GM18502 (cell line): Measurements from ENCODE around the gene SLC25A28.

Source experiments
- ATAC-seq: cut with Tn5 transposase; IDR thresholded peaks from one replicate; pipeline ENCODE4 v1.9.1; 2021; ENCODE audit warnings: mild to moderate bottlenecking; ENCODE audit not compliant: unreplicated experiment, poor library complexity

SLC25A28 gene

DNA sequence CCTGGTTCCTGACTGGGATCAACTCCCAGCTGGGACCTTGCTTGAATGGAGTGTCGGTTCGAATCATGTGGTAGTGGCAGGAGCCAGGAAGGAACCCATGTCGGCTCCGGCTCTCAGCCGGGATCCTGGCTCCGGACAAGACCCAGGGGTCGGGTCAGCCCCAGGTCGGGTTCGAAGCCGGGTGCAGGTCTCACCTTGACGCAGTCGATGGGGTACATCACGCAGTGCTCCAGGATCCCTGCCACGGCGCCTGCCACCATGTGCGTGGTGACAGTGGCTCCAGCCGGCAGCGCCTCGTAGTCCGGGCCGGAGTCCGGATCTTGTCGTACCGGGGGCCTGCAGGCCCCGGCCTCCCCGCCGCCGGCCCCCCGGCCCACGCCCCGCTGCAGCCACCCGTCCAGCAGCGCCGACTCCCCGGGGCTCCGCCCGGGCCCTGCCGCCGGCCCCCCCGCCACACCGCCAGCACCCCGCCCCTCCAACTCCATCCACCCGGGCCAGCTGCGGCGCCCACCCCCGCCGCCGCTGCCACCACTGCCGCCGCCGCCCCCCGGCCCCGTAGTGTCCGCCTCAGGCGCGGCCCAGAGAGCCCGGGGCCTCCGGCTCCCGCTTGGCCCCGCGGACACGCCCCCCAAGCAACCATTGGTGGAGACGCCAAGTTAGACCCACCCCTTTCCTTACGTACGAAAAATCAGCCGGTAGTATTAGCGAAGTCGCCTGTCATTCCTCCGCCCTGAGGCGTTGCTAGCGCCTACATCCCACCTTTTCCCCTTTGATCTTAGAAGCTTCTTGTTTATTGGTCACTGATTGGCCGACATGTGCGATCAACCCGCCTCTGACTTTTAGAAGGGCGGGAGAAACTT lies at the start of gene SLC25A28:
Gene SLC25A28 (minus strand): TSS at position 589 of the 860 bp plus-strand sequence. CDS start 104 bp downstream, at position 485.
- peak; percentile 1 for ATAC-seq

DNA sequence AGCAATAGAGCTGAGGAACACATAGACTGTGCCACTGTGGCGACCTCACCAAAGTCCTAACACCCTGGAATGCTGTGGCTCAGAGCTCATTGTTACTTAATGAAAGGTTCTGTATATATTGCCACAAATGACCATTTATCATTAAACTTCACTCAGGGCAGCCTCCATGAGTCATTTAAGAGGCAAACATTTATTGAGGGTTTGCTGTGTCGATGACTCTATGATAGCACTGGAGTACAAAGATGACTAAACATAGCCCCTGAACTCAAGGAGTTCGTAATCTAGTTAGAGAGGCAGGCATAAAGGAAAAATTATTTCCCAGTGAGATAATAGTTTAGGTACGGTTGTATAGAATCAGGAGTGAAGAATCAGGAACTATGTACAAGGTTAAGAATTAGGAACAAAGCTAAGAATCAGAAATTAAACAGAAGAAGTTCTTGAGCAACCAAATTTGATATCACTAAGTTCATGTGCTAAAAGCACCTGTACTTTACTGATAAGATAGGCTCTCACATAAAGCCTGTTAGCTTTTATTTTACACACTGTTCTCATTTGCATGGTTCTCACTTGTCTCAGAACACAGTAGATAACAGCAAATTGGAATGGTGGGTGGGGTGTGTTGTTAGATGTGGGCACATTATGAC lies 47.0 kb upstream of the SLC25A28 start:
- no peak for ATAC-seq

GRCh38 chr10:99665304-99665703 lies 45.1 kb upstream of the SLC25A28 start:
- no peak for ATAC-seq

DNA sequence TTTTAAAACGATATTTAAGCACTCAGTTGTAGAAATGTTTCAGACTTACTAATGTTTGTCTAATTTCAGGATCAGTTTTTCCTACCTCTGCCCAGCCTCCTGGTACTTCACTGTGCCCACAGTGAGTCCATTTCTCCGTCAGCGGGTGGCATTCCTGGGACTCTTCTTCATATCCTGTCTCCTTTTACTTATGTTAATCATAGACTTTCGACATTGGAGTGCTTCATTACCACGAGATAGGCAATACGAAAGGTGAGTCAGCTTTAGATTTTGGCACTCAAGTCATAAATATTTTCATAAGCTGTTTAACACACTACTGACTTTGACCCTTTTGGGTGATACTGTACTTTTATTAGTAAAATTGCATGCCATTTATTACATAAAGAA lies 41.1 kb upstream of the SLC25A28 start:
- no peak for ATAC-seq

DNA sequence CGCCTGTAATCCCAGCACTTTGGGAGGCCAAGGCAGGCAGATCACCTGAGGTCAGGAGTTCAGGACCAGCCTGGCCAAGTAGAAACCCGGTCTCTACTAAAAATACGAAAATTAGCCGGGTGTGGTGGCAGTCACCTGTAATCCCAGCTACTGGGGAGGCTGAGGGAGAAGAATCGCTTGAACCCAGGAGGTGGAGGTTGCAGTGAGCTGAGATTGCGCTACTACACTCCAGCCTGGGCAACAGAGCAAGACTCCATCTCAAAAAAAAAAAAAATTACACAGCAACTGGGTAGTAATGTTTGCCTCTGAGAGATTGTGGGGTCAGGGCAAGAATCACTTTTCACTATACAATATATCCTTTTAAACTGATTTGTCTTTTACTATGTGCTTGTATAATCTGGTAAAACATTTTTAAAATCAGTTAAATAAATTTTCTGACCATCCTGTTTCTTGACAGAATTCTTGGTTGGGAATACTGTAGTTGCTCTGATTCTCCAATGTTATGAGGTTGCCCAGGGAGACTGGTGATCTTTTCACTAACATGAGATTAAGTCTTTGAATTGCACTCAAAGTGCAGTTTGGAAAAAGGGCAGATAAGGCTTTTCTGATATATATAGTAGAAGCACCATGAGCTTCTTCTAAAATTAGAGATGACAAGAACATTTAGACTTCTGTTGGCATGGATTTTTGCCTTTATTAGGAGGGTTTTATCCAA lies 40.6 kb upstream of the SLC25A28 start:
- ATAC-seq = no peak

GRCh38 chr10:99659868-99660366 lies 39.7 kb upstream of the SLC25A28 start:
- no peak for ATAC-seq

GRCh38 chr10:99659031-99659867 lies 39.0 kb upstream of the SLC25A28 start, which contains the start of gene ENTPD7:
TSS of gene ENTPD7 (plus strand) at chr10:99659509. CDS start at chr10:99659957, 448 bp downstream.
- ATAC-seq = peak; percentile 99

GRCh38 chr10:99658622-99659030 lies 38.4 kb upstream of the SLC25A28 start:
- ATAC-seq = no peak

DNA sequence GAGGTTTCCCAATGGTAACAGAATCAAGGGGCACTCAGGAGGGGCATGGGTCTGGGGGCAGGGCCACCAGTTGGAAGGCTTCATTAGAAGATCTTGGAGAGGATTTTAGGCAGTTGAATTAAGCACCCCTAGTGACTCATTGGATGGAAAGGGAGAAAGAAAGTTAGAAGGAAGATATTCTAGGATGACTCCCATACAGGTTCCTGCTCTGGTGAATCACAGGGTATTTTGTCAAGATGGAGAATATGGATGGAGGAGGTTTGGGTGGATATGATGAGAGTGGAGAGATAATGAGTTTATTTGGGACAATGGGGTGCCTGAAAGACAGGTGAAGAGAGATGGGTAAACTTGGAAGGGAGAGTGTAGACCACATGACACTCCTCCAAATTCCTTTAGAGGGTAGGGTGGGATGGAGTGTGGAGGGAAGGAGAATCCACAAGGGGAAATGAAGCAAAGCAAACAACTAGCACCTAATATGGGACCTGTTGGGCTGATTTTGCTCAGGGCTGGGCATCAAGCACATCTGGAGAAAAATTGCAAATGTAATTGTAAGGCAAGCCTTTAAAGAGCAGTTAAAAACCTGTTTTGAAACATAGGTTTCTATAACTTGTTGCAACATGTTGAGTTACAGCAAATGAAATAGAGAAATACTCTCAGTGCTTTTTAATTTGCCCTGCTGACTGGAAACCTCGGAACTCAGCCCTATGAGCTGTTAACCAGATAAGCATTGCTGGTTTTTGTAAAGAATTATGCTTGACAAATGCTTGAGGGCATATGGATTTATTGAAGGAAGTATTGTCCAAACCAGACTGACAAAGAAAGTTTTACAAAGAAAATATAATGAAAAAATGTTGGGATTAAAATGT lies 36.2 kb upstream of the SLC25A28 start:
- ATAC-seq = no peak

DNA sequence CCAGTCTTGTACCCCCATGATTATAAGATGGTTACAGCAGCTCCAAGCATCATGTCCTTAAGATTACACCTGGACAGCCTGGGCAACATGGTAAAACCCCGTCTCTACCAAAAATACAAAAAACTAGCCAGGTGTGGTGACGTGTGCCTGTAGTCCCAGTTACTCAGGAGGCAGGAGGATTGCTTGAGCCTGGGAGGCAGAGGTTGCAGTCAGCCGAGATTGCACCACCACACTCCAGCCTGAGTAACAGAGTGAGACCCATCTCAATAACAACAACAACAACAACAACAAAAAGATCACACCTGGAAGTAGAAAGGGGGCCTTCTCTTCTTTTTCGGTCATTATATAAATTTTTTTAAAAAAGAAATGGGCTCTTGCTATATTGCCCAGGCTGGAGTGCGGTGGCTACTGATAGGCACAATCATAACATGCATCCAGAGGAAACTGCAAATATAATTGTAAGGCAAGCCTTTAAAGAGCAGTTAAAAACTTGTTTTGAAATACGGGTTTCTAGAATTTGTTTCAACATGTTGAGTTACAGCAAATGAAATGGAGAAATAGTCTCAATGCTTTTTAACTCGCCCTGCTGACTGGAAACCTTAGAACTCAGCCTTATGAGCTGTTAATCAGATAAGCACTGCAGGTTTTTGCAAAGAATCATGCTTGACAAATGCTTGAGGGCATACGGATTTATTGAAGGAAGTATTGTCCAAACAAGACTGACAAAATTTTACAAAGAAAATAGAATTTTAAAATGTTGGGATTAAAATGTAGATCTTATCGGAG lies 34.3 kb upstream of the SLC25A28 start:
- ATAC-seq = no peak

DNA sequence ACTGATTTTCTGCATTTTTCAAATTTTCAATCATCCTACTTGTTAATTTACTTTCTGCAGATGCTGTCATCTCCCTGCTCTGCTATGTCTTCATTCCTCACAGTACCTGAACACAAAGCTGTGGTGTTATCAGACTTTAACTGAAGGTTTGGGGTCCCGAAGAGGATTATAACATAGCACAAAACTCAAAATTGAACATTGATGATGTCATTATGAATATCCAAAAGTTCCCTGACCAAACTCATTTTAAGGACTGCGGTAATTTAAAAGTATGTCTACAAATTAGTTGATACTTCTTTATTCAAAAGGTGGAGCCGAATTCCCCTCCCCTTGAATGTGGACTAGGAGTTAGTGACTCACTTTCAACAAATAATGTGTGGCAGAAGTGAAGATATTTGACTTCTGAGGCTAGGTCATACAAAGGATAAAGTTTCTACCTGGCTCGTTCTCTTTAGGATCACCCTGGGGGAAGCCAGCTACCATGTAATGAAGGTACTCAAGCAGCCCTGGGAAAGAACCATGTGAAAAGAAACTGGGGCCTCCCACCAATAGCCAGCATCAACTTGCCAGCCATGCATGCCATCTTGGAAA lies 32.7 kb upstream of the SLC25A28 start:
- no peak for ATAC-seq

GRCh38 chr10:99648717-99649116 lies 28.5 kb upstream of the SLC25A28 start:
- no peak for ATAC-seq

DNA sequence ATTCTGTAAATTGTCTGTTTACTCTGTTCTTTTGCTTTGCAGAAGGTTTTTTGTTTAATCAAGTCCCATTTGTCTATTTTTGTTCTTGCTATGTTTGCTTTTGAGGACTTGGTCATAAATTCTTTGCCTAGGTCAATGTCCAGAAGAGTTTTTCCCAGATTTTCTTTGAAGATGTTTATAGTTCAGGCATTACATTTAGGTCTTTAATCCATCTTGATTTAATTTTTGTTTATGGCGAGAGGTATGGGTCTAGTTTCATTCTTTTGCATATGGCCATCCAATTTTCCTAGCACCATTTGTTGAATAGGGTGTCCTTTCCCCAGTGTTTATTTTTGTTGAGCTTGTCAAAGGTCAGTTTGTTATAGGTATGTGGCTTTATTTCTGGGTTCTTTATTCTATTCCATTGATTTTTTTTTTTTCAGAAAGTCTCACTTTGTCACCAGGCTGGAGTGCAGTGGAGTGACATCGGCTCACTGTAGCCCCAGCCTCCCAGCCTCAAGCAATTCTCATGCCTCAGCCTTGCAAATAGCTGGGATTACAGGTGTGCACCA lies 27.4 kb upstream of the SLC25A28 start:
- no peak for ATAC-seq

GRCh38 chr10:99633832-99634231 lies 13.6 kb upstream of the SLC25A28 start:
- ATAC-seq = no peak

GRCh38 chr10:99631496-99631895 lies 11.3 kb upstream of the SLC25A28 start:
- no peak for ATAC-seq

DNA sequence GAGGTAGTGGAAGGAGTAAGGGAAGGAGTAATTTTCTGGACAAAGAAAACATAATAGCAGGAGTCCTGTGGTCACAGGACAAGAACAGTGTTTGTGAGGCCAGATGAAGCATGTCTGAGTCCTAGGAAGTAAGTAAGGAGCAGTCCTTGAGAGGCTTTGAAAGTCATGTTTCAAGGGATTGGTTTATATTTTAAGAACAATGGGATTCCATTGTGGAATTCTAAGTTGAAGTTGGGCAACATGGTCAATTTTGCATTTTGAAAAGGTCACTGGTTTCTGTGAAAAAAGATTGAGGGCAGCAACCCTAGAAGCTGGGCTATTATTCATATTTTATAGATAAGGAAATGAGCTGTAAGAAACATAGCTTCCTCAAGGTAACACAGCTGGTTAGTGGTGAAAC lies 10.8 kb upstream of the SLC25A28 start:
- ATAC-seq = no peak

GRCh38 chr10:99630433-99630832 lies 10.2 kb upstream of the SLC25A28 start:
- no peak for ATAC-seq

- peak; percentile 81 for ATAC-seq
Observed at GRCh38 chr10:99629625-99629978, 9.4 kb upstream of the SLC25A28 start.
